ENCODE data around the gene PIEZO1.

Gene PIEZO1

DNA sequence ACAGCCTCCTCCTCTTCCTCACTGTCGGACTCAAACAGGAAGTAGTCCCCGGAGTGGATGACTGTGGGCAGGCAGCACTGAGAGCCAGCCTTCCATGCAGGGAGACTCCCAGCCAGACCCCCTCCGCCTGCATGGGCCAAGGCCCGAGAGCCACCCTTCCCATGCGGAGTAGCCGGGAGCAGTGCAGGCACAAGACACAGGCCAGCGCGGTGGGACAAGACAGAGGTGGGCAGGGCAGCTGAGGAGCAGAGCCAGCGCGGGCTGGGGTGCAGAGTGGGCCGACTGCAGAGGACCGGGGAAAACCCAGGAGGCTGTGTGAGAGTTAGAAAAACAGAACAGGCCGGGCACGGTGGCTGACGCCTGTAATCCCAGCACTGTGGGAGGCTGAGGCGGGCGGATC, 61.1 kb downstream of the PIEZO1 start:
- CTCF ChIA-PET: interaction anchor here (1.3 kb wide), 1 partner anchor 14 kb away, joined by 6 read pairs; no protein-coding TSS in a partner anchor
- POLR2A ChIA-PET (ENCODE audit: low non-redundant PET): no interaction called here
- TF ChIP-seq, protein P1, sequence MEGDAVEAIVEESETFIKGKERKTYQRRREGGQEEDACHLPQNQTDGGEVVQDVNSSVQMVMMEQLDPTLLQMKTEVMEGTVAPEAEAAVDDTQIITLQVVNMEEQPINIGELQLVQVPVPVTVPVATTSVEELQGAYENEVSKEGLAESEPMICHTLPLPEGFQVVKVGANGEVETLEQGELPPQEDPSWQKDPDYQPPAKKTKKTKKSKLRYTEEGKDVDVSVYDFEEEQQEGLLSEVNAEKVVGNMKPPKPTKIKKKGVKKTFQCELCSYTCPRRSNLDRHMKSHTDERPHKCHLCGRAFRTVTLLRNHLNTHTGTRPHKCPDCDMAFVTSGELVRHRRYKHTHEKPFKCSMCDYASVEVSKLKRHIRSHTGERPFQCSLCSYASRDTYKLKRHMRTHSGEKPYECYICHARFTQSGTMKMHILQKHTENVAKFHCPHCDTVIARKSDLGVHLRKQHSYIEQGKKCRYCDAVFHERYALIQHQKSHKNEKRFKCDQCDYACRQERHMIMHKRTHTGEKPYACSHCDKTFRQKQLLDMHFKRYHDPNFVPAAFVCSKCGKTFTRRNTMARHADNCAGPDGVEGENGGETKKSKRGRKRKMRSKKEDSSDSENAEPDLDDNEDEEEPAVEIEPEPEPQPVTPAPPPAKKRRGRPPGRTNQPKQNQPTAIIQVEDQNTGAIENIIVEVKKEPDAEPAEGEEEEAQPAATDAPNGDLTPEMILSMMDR (conservative IDR thresholded peaks at IDR 0.05; ENCODE audit: low read depth): no peak
- peak overlapping the region; percentile 9; the same call in 1 of the 2 replicates for H3K27ac ChIP-seq
- no peak for DNase-seq (ENCODE audit: low spot score)

DNA sequence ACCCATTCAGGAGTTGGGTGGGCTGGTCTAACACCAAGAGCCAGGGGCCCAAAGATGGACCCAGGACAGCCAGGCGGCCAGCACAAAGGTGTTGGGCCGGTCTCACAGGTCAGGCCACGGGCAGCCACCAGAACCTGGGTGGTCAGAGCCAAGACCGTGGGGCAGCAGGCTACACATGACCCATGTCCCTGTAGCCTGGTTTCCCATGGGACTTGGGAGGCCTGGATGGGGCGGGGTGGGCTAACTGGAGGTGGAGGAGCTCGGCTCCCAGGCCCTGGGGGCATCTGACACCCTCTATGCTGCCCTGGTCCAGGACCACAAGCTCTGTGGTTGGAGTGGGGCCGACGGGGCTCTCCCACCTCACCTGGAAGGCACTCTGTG, 61.5 kb downstream of the PIEZO1 start:
- peak overlapping the region; percentile 9; the same call in 1 of the 2 replicates for H3K27ac ChIP-seq
- POLR2A ChIA-PET (ENCODE audit: low non-redundant PET): no interaction called here
- CTCF ChIA-PET: interaction anchor here (1.3 kb wide), 1 partner anchor 14 kb away, joined by 6 read pairs; no protein-coding TSS in a partner anchor
- TF ChIP-seq, protein P1 (conservative IDR thresholded peaks at IDR 0.05; ENCODE audit: low read depth): no peak
- no peak for DNase-seq (ENCODE audit: low spot score)

DNA sequence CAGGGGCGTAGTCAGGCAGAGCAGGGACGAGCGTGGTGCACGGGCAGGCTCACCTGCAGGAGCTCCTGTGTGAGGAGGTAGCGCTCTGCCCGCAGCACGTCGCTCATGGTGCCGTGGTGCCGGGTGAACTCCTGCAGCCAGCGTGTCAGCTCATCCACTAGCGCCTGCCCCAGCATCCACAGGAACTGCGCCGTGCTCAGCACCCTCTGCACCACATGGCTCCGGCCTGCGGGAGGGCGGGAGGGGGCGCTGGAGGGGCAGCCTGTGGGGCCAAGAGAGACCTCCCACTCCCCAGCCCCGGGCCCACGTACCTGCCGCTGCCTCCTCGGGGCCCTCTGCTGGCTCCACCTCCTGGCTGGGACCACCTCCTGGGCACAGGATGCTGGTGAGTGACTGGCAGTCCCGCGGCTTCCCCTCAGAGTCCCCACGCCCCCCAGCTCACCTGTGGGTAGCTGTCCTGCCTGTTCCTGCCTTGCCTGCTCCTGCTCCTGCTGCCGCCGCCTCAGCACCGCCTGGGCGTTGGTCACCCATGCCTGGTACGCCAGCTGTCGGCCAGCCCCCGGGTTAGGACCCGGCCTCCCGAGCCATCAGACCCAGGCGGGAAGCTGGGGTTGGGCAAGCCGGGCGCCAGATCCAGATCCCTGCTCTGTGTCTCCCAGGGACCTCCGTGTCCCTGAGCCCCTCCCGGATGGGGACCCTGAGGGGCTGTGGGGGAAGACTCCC, 62.1 kb downstream of the PIEZO1 start:
- POLR2A ChIA-PET (ENCODE audit: low non-redundant PET): no interaction called here
- CTCF ChIA-PET: interaction anchor here (0.6 kb wide), 1 partner anchor 22 kb away, joined by 6 read pairs; no protein-coding TSS in a partner anchor
- 0 out of 2 replicates have a peak overlapping the region, but pooled peaks have one; percentile 9 for H3K27ac ChIP-seq
- TF ChIP-seq, protein P1 (conservative IDR thresholded peaks at IDR 0.05; ENCODE audit: low read depth): no peak
- no peak for DNase-seq (ENCODE audit: low spot score)

DNA sequence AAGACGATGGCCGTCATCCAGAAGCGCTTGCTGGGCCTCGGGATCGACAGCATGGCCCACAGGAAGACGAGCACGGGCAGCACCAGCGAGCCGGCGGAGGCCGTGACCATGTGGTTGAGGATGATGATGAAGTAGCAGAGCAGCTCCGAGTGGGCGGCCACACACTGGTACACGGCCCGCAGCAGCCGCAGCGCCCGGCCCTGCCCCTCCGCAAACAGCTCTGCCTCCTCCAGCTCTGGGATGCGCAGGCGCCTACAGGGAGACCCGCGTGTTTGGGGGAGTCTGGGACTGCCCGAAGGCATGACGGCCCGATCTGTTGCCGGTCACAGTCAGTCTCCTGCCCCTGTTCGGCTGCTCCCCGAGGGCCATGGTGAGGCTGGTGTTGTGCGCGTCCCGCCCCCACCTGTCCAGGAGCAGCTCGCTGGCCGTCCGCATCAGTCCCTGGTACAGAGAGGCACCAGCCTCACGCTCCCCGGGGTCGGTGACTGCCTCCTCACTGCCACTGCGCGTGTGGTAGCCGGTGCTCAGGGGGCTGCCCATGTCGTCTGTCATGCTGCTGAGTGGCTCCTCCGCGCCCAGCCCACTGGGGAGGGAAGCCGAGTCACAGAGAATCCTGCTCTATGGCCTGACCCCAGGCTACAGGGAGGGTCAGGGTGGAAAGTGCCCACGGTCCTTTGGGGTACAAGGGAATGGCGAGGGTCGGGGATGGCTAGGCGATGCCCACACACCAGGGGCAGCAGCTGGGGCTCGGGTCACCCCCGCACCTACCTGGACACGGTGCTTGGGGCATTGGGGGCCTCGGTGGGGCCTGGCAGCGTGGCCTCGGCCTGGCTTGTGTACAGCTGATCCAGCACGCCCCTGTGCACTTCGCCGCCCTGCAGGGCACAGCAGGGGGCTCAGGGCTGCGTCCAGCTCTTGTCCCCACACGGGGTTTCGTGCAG, 62.9 kb downstream of the PIEZO1 start:
- ChIA-PET CTCF (interaction anchor here (0.6 to 0.7 kb wide), 2 partner anchors 45 to 802 kb away, joined by 3 to 4 read pairs; no protein-coding TSS in a partner anchor), POLR2A (ENCODE audit: low non-redundant PET) (no interaction called here)
- no peak for DNase-seq (ENCODE audit: low spot score)
- TF ChIP-seq, protein P1 (conservative IDR thresholded peaks at IDR 0.05; ENCODE audit: low read depth): no peak
- H3K27ac ChIP-seq: no peak overlapping the region

DNA sequence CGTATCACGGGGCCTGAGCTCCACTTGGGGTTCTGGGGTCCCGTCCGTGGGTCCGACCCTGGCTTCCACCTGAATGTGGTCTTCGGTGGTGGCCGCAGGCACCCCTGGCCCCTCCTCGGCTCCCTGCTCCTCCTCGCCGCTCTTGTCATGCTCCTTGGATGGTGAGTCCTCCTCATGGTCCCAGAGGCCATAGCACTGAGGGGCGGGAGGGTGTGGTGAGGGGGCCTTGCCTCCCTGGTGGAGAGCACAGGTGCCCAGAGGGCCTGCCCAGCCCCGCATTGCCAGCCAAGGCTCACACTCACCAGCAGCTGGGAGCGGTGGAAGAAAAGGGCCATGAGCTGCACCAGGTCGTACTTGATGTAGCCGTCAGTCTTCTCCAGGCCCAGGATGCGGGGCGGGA, 63.8 kb downstream of the PIEZO1 start:
- ChIA-PET POLR2A (ENCODE audit: low non-redundant PET) (no interaction called here), CTCF (interaction anchor here (1.4 kb wide), 1 partner anchor 16 kb away, joined by 3 read pairs; no protein-coding TSS in a partner anchor)
- TF ChIP-seq, protein P1 (conservative IDR thresholded peaks at IDR 0.05; ENCODE audit: low read depth): no peak
- no peak for DNase-seq (ENCODE audit: low spot score)
- H3K27ac ChIP-seq: no peak overlapping the region

DNA sequence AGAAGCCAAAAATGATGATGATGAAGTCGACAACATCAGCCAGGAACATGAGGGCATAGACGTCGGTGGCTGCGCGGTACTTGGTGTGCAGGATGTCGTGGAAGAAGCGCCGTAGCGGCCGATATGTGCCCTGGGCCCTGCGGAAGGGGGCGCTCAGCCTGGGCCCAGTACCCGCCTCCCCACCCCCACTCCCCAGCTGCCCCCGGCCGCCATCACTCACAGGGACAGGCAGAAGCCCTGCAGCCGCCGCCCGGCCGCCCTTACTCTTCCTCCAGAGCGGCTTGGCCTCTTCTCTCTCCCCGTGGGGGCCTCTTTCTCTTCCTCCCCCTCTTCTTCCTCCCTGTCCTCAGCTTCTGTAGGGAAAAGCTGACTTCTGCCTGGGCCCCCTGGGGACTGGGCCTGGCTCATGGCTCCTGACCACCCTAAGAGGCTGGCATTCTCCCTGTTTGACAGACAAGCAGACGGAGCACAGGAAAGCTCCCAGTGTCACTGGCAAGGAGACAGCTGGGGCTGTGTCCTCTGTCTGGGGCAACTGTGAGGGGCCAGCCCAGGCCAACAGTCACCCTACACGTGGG, 64.5 kb downstream of the PIEZO1 start:
- TF ChIP-seq, protein P1 (conservative IDR thresholded peaks at IDR 0.05; ENCODE audit: low read depth): no peak
- POLR2A ChIA-PET (ENCODE audit: low non-redundant PET): no interaction called here
- no peak for DNase-seq (ENCODE audit: low spot score)
- CTCF ChIA-PET: interaction anchor here (1.4 kb wide), 1 partner anchor 17 kb away, joined by 3 read pairs; no protein-coding TSS in a partner anchor
- peak overlapping the region; percentile 15 for H3K27ac ChIP-seq

All from RWPE1 (cell line).